ENCODE measurements around the gene SH2D5.

Gene SH2D5

GRCh38 chr1:20728371-20729154 lies 3.9 kb downstream of the SH2D5 start:
- no peaks in the 10 kb centered on the region for H3K9me2 ChIP-seq (replicated peaks; ENCODE audit: insufficient read depth, low read length)
- H3K27ac ChIP-seq (ENCODE audit: low read length) = no peak overlapping the region
- no peak for TF ChIP-seq EZH2phosphoT487 (IDR thresholded peaks at IDR 0.05; ENCODE audit: low read length)
- TF ChIP-seq, protein P1, sequence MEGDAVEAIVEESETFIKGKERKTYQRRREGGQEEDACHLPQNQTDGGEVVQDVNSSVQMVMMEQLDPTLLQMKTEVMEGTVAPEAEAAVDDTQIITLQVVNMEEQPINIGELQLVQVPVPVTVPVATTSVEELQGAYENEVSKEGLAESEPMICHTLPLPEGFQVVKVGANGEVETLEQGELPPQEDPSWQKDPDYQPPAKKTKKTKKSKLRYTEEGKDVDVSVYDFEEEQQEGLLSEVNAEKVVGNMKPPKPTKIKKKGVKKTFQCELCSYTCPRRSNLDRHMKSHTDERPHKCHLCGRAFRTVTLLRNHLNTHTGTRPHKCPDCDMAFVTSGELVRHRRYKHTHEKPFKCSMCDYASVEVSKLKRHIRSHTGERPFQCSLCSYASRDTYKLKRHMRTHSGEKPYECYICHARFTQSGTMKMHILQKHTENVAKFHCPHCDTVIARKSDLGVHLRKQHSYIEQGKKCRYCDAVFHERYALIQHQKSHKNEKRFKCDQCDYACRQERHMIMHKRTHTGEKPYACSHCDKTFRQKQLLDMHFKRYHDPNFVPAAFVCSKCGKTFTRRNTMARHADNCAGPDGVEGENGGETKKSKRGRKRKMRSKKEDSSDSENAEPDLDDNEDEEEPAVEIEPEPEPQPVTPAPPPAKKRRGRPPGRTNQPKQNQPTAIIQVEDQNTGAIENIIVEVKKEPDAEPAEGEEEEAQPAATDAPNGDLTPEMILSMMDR (IDR thresholded peaks at IDR 0.05; ENCODE audit: low read length) = no peak
- H3K36me3 ChIP-seq (replicated peaks; ENCODE audit: insufficient read depth, low read length) = no peaks in the 10 kb centered on the region
- H3K4me3 ChIP-seq (ENCODE audit: low read length) = no peak overlapping the region
- H3K27me3 ChIP-seq (replicated peaks; ENCODE audit: insufficient read depth, low read length) = peaks cover 86% of the 10 kb centered on the region
- H3K79me2 ChIP-seq (ENCODE audit: low read length) = no peaks in the 10 kb centered on the region
- H2AFZ ChIP-seq (ENCODE audit: low read length) = no peak overlapping the region
- H3K4me2 ChIP-seq (ENCODE audit: low read depth, low read length) = no peak overlapping the region
- H3F3A ChIP-seq (ENCODE audit: insufficient read depth, low read length) = peaks cover 9% of the 10 kb centered on the region
- peaks cover 7% of the 10 kb centered on the region; the same call in 1 of the 2 replicates for H3K4me1 ChIP-seq (ENCODE audit: low read length)
- no peaks in the 10 kb centered on the region for H3K9me3 ChIP-seq (replicated peaks; ENCODE audit: insufficient read depth, low read length)
- no peak overlapping the region for H3K9ac ChIP-seq (ENCODE audit: low read length)
- no peak for DNase-seq
- H4K20me1 ChIP-seq (ENCODE audit: insufficient read depth, low read length) = no peaks in the 10 kb centered on the region

GRCh38 chr1:20727746-20728316 lies 4.7 kb downstream of the SH2D5 start:
- peaks cover 7% of the 10 kb centered on the region; the same call in 1 of the 2 replicates for H3K4me1 ChIP-seq (ENCODE audit: low read length)
- no peak for TF ChIP-seq EZH2 (optimal IDR thresholded peaks at IDR 0.05; ENCODE audit: low read depth, low read length)
- TF ChIP-seq, protein P1 (IDR thresholded peaks at IDR 0.05; ENCODE audit: low read length) = 0 out of 2 replicates have a peak, but pooled peaks have one; percentile 7
- H3K9ac ChIP-seq (ENCODE audit: low read length) = no peak overlapping the region
- H4K20me1 ChIP-seq (ENCODE audit: insufficient read depth, low read length) = no peaks in the 10 kb centered on the region
- no peak overlapping the region for H3K27ac ChIP-seq (ENCODE audit: low read length)
- no peak overlapping the region for H3K4me3 ChIP-seq (ENCODE audit: low read length)
- H3K9me2 ChIP-seq (replicated peaks; ENCODE audit: insufficient read depth, low read length) = no peaks in the 10 kb centered on the region
- no peak overlapping the region for H2AFZ ChIP-seq (ENCODE audit: low read length)
- no peaks in the 10 kb centered on the region for H3K36me3 ChIP-seq (replicated peaks; ENCODE audit: insufficient read depth, low read length)
- no peak overlapping the region for H3K4me2 ChIP-seq (ENCODE audit: low read depth, low read length)
- no peaks in the 10 kb centered on the region for H3K9me3 ChIP-seq (replicated peaks; ENCODE audit: insufficient read depth, low read length)
- no peak for DNase-seq
- peaks cover 93% of the 10 kb centered on the region for H3K27me3 ChIP-seq (replicated peaks; ENCODE audit: insufficient read depth, low read length)
- H3F3A ChIP-seq (ENCODE audit: insufficient read depth, low read length) = peaks cover 3% of the 10 kb centered on the region; the same call in 1 of the 2 replicates
- H3K79me2 ChIP-seq (ENCODE audit: low read length) = no peaks in the 10 kb centered on the region

DNA sequence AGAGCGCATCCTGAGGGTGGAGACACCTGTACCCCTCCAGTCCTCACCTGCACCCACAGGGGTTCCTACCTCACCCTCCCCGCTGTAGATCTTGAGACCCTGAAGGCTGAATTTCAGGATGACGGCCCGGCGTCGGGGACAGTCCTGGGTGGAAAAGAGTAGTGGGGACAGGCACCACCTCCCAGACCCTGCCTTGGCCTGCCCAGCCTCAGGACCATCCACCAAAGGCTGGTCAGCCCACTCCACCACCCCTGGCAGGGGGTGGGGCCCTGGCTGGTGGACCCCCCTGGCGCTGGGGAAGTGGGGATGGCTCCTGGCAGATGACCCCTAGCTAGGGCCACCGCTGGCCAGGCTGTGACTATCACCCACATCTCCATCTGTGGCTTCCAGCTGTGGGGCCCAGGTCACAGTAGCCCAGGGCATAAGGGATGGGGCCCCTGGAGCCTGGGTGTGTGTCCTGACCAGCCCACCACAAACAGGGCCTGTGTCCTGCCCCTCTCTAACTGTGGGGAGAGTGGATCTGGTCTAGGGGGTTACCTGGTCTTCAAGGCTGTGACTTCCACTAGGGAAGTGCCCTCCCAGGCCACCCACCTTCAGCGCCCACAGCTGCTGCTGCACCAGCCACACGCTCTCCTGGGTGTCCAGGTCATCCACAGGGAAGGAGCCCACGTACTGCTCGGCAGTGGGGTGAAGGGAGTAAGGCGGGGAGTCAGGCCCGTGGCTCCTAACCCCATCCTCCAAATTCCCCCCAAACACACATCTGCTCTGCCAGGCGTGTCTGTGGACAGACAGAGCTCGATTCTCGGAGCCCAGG lies 5.4 kb downstream of the SH2D5 start:
- Histone ChIP-seq H4K20me1 (ENCODE audit: insufficient read depth, low read length) (no peaks in the 10 kb centered on the region), H2AFZ (ENCODE audit: low read length) (no peak overlapping the region), H3K9me3 (replicated peaks; ENCODE audit: insufficient read depth, low read length) (no peaks in the 10 kb centered on the region), H3K4me2 (ENCODE audit: low read depth, low read length) (no peak overlapping the region), H3K4me3 (ENCODE audit: low read length) (no peak overlapping the region), H3K4me1 (ENCODE audit: low read length) (no peaks in the 10 kb centered on the region), H3K9me2 (replicated peaks; ENCODE audit: insufficient read depth, low read length) (no peaks in the 10 kb centered on the region), H3K79me2 (ENCODE audit: low read length) (no peaks in the 10 kb centered on the region), H3F3A (ENCODE audit: insufficient read depth, low read length) (no peaks in the 10 kb centered on the region), H3K27ac (ENCODE audit: low read length) (no peak overlapping the region), H3K27me3 (replicated peaks; ENCODE audit: insufficient read depth, low read length) (peaks cover 96% of the 10 kb centered on the region), H3K36me3 (replicated peaks; ENCODE audit: insufficient read depth, low read length) (no peaks in the 10 kb centered on the region), H3K9ac (ENCODE audit: low read length) (no peak overlapping the region)
- no peak for DNase-seq
- TF ChIP-seq, protein P1 (IDR thresholded peaks at IDR 0.05; ENCODE audit: low read length) = no peak
- no peak for TF ChIP-seq EZH2phosphoT487 (IDR thresholded peaks at IDR 0.05; ENCODE audit: low read length)

Measured in MM.1S (cell line).